ENCODE results near the gene DEFB126.

DNA sequence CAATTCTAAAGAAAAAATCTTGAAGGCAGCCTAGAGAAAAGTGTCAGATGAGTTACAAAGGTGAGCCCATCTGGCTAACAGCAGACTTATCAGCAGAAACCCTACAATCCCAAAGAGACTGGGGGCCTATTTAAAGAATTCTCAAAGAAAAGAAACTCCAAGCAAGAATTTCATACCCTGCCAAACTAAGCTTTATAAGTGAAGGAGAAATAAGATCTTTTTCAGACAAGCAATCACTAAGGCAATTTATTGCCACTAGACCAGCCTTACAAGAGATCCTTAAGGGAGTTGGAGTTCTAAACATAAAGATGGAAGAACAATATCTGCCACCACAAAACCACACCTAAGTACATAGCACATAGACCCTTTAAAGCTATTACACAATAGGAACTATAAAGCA, 24.9 kb upstream of the DEFB126 start:
- TF ChIP-seq TOX (CRISPR knock-in tag; IDR thresholded peaks at IDR 0.05; ENCODE audit: borderline replicate concordance), result no peak
- no peak for TF ChIP-seq ISL1 (CRISPR knock-in tag; IDR thresholded peaks at IDR 0.05)
- TF ChIP-seq ZFP30 (CRISPR knock-in tag; IDR thresholded peaks at IDR 0.05), result no peak
- no peak for TF ChIP-seq PATZ1 (CRISPR knock-in tag; IDR thresholded peaks at IDR 0.05; ENCODE audit: borderline replicate concordance)
- no peak for TF ChIP-seq ZNF8 (CRISPR knock-in tag; IDR thresholded peaks at IDR 0.05)
- TF ChIP-seq ARNTL (CRISPR knock-in tag; IDR thresholded peaks at IDR 0.05; ENCODE audit: borderline replicate concordance, low read depth), result no peak
- no peak for TF ChIP-seq POU6F1 (CRISPR knock-in tag; IDR thresholded peaks at IDR 0.05; ENCODE audit: borderline replicate concordance, low read depth)
- TF ChIP-seq RARB (CRISPR knock-in tag; IDR thresholded peaks at IDR 0.05), result no peak
